Right cardiac atrium (tissue), 5 donors: ENCODE measurements around the gene AP1M2. TPM values are rescaled to one million over a fixed set of nuclear protein-coding genes. Genes with fewer than 3 reads are reported as not detected.

Experiments used
- ATAC-seq, 2 donors: fragments of 200-7000 bp; cut with Tn5 transposase; one replicate each; pipeline versions ENCODE4 v1.8.0 to v1.9.1; 2020; ENCODE audit warnings: moderate library complexity in 2 of 2, mild to moderate bottlenecking in 1 of 2
- DNase-seq, 3 donors: peaks; one replicate each; pipeline ENCODE4 v3.0.0-alpha.2; 2020
- H3K27ac ChIP-seq: one replicate; pipeline ENCODE4 v1.5.1; 2013; ENCODE audit warnings: mild to moderate bottlenecking, low read length, control low read depth, moderate library complexity
- H3K27me3 ChIP-seq: one replicate; pipeline ENCODE4 v1.6.1; 2013; ENCODE audit not compliant: control insufficient read depth, insufficient read depth
- H3K4me1 ChIP-seq: one replicate; pipeline ENCODE4 v1.6.1; 2013; ENCODE audit warnings: low read length; ENCODE audit not compliant: control insufficient read depth, insufficient read depth
- H3K4me3 ChIP-seq: one replicate; pipeline ENCODE4 v1.5.1; 2013; ENCODE audit warnings: low read length, control low read depth
- H3K9me3 ChIP-seq: one replicate; pipeline ENCODE4 v1.6.1; 2013; ENCODE audit warnings: low read length; ENCODE audit not compliant: control insufficient read depth
- WGBS: extraction: QIAGEN DNeasy Blood & Tissue Kit; methylation state at CpG from one replicate; pipeline ENCODE4 v1.1.7; 2013; 5-methylcytosine and 5-hydroxymethylcytosine counted together
- intact Hi-C, 4 donors: fragments of 100-400 bp; cut with DNase I; formaldehyde crosslinking; loops; one replicate each; pipeline versions ENCODE4 v1.11.0 to v1.14.0; 2022 to 2023
- polyA plus RNA-seq: library from polyadenylated mRNA; stranded (reverse); fragments of 200-250 nt; gene quantifications from one replicate; pipeline ENCODE4 v1.2.3, GENCODE V29; 2013
- total RNA-seq, 4 donors: library from RNA; stranded (reverse); fragmentation: NEBNext Ultra II Directional; extraction: Animal tissue kit (Norgen Biotek cat#: 25700); gene quantifications; one replicate each; pipeline ENCODE4 v1.2.1, GENCODE V29; 2021
- donor health status: healthy with polysubstance abuse.
- donor health status: DM: no; HTN: yes; CAD: no.
- donor health status: DM: no; HTN: no; CAD: no.
- donor health status: DM: no; HTN: yes; CAD: no; lungs with severe emphysema.
- donor health status: DM: yes; HTN: yes; CAD: no.

The AP1M2 gene
- total and polyA plus RNA-seq, 5 donors: 0.09 TPM; not detected in 4

DNA sequence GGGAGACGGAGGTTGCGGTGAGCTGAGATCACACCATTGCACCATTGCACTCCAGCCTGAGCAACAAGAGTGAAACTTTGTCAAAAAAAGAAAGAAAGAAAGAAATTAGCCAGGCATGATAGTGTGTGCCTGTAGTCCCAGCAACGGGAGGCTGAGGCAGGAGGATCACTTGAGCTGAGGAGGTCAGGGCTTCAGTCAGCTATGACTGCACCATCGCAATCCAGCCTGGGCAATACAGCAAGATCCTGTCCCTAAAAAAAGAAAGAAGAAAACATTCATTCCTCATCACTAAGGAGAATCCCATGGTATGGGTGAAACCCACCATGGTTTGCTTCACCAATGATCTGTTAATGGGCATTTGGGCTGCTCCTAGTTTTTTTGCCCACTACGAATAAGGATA is 13.0 kb upstream of the AP1M2 start:
- Histone ChIP-seq H3K27me3 (no peaks in the 10 kb centered on the region), H3K4me3 (no peak overlapping the region), H3K27ac (no peak overlapping the region), H3K4me1 (peaks cover 4% of the 10 kb centered on the region), H3K9me3 (no peaks in the 10 kb centered on the region)
- intact Hi-C loops: no loop called here
- DNase-seq (peak in 1 of 3 donors; percentile 1), ATAC-seq (no peak)
- WGBS: 94% methylated on average over 5 of the region's 5 CpGs

DNA sequence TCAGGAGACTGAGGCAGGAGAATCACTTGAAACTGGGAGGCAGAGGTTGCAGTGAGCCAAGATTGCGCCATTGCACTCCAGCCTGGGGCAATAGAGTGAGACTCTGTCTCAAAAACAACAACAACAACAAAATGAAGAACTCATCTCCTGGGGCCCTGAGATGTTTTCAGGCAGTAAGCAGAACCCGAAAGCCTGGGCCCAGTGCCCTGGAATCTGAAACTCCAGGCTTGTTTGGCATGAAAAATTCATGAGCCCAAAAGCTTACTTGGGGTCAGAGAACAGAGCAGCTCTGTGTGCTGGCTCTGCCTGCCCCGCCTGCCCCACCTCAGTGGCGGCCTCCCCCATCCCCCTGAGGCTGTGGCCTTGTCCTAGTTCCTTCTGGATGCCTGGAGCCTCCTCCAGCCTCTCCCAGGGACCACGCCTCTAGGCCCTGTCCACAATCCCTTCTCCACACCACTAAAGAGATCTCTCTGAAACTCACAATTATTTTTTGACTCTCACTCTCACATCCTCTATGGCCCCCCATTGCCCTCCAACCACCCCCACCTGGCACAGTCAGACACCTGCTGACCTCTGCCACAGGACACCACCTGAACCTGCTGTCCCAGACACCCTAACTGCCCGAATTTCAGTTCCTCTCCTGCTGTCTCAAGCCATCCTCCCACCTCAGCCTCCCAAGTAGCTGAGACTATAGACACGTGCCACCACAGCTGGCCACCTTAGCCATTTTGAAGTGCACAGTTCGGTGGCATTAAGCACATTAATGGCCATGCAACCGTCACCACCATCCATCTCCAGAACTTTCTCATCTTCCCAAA is 6.9 kb upstream of the AP1M2 start:
- no peaks in the 10 kb centered on the region for H3K4me1 ChIP-seq
- WGBS: 66% methylated on average over 9 of the region's 9 CpGs
- peak overlapping the region; percentile 4 for H3K27ac ChIP-seq
- H3K27me3 ChIP-seq: no peaks in the 10 kb centered on the region
- DNase-seq (peak; percentile 53 to 85 (median 78)), ATAC-seq (peak; percentile 74 to 90)
- no peak overlapping the region for H3K4me3 ChIP-seq
- intact Hi-C loops: no loop called here
- H3K9me3 ChIP-seq: no peaks in the 10 kb centered on the region

DNA sequence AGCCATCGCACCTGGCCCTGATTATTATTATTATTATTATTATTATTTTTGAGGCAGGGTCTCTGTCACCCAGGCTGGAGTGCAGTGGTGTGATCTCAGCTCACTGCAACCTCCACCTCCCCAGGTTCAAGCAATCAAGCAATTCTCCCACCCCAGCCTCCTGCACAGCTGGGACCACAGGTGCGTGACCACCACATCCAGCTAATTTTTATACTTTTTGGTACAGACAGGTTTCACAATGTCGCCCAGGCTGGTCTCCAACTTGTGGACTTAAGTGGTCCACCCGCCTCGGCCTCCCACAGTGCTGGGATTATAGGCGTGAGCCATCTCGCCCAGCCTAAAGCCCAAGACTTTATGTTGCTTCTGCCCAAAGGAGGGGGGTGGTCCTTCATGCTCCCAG is 6.0 kb upstream of the AP1M2 start:
- no peak overlapping the region for H3K27ac ChIP-seq
- intact Hi-C loops: no loop called here
- H3K4me1 ChIP-seq: no peaks in the 10 kb centered on the region
- WGBS: 92% methylated on average over 7 of the region's 7 CpGs
- no peaks in the 10 kb centered on the region for H3K27me3 ChIP-seq
- H3K9me3 ChIP-seq: no peaks in the 10 kb centered on the region
- ATAC-seq (no peak), DNase-seq (peak in 1 of 3 donors; percentile 47)
- no peak overlapping the region for H3K4me3 ChIP-seq

DNA sequence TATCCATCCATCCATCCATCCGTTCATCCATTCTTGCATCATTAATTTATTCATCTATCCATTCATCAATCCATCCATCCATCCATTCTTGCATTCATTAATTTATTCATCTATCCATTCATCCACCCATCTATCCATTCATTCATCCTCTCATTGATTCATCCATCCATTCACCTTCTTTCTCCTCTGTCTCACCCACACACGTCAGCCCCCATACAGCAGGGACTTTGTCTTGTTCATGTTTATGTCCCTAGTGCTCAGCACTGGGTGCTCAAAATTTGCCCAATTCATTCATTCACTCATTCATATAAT is 683 bp upstream of the AP1M2 start:
- DNase-seq (no peak), ATAC-seq (no peak)
- WGBS: 86% methylated on average over 2 of the region's 2 CpGs
- no peaks in the 10 kb centered on the region for H3K9me3 ChIP-seq
- no peak overlapping the region for H3K27ac ChIP-seq
- H3K4me3 ChIP-seq: no peak overlapping the region
- intact Hi-C loops: no loop called here
- no peaks in the 10 kb centered on the region for H3K27me3 ChIP-seq
- no peaks in the 10 kb centered on the region for H3K4me1 ChIP-seq

DNA sequence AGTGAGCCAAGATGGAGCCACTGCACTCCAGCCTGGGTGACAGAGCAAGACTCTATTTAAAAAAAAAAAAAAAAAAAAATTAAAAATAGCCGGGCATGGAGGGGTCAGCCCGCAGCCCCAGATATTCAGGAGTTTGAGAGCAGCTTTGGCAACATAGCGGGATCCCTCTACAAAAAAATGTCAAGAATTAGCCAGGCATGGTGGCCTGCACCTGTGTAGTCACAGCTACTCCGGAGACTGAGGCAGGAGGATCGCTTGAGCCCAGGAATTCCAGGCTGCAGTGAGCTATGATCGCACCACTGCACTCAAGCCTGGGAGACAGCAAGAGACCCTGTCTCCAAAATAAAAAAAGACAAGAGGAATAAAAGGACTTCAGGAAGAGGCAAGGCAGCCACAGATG is 716 bp downstream of the AP1M2 start:
- intact Hi-C loops: no loop called here
- no peaks in the 10 kb centered on the region for H3K4me1 ChIP-seq
- H3K27me3 ChIP-seq: no peaks in the 10 kb centered on the region
- H3K27ac ChIP-seq: no peak overlapping the region
- 81% methylated on average over 6 of the region's 6 CpGs for WGBS
- DNase-seq (peak in 1 of 3 donors; percentile 4), ATAC-seq (no peak)
- H3K4me3 ChIP-seq: no peak overlapping the region
- H3K9me3 ChIP-seq: no peaks in the 10 kb centered on the region

DNA sequence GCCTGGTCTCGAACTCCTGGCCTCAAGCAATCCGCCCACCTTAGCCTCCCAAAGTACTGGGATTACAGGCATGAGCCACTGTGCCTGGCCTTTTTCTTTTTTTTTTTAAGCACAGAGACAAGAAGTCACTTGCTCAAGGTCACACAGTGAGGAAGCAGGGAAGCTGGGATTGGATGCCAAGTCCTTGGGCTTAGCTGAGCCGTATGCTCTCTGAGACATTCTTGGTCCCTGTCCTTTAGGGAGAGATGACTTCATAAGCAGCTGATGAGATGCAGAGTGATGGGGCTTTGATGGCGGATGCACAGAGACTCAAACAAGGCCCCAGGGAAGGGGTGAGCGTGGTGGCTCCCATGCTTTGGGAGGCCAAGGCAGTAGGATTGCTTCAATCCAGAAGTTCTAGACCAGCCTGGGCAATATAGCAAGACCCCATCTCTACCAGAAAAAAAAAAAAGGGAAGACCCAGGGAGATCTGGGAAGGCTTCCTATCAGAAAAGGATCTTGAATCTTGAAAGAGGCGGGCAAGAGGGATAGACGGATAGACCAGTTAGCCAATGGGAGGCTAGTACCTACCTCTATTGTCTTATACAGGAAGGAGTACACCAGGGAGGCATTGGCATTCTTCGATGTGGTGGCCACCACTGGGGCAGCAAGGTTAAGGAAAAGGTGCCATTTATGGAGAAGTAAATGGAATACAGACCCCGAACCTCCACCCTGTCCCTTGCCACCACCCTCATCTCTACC is 3.9 kb downstream of the AP1M2 start:
- no peaks in the 10 kb centered on the region for H3K9me3 ChIP-seq
- H3K4me1 ChIP-seq: no peaks in the 10 kb centered on the region
- no peak overlapping the region for H3K27ac ChIP-seq
- ATAC-seq (no peak), DNase-seq (no peak)
- WGBS: 78% methylated on average over 9 of the region's 9 CpGs
- no peaks in the 10 kb centered on the region for H3K27me3 ChIP-seq
- no peak overlapping the region for H3K4me3 ChIP-seq
- intact Hi-C loops: loop anchor here in 2 of 4 donors (5.0 kb wide), 2 partner anchors 114 to 119 kb away; partner anchors contain the start of gene QTRT1 (in 1 of the 2)

DNA sequence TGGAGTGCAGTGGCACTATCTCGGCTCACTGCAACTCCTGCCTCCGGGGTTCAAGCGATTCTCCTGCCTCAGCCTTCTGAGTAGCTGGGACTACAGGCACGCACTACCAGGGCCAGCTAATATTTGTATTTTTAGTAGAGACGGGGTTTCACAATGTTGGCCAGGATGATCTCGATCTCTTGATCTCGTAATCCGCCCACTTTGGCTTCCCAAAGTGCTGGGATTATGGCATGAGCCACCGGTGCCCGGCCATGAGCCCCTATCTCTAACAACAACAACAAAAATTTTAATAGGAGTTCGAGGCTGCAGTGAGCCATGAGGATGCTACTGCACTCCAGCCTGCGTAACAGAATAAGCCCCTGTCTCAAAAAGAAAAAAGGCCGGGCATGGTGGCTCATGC is 5.0 kb downstream of the AP1M2 start:
- ATAC-seq: no peak
- intact Hi-C loops: loop anchor here in 2 of 4 donors (5.0 kb wide), 2 partner anchors 115 to 120 kb away; partner anchors contain the start of gene QTRT1 (in 1 of the 2)
- no peaks in the 10 kb centered on the region for H3K27me3 ChIP-seq
- WGBS: 87% methylated on average over 13 of the region's 13 CpGs
- H3K4me1 ChIP-seq: no peaks in the 10 kb centered on the region
- H3K4me3 ChIP-seq: no peak overlapping the region
- peak in 1 of 3 donors; percentile 10 for DNase-seq
- H3K27ac ChIP-seq: no peak overlapping the region
- no peaks in the 10 kb centered on the region for H3K9me3 ChIP-seq

DNA sequence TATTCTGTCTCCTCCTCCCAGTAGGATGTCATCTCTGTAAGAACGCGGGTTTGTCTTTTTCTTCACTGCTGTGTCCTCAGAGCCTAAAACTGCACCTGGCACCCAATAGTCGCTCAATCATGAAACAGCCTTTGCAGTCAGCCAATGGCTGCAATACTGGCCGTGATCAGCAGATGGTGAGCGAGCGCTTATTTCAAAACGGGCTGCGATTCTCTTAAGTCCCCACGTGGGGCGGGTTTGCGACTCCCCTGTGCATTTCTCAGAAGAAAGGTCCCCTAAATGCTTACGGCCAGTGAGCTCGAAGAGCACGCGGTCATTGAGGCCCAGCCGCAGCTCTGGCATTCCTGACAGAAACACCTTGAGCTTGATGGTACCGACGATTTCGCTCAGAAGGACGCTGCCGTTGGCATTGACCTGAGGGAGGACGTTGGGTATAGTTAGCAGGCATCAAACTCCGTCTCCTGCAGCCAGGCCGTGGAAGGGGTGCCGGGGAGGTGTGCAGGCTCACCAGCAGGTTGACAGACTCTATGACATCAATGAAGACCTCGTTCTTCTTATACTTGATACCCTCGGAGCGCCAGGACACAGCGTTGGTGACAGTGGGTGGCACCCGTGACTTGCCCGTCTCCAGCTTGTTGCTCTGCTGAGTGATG is 6.0 kb downstream of the AP1M2 start:
- no peaks in the 10 kb centered on the region for H3K27me3 ChIP-seq
- H3K27ac ChIP-seq: no peak overlapping the region
- DNase-seq (peak; percentile 86 to 96 (median 93)), ATAC-seq (peak; percentile 83 to 84)
- H3K9me3 ChIP-seq: no peaks in the 10 kb centered on the region
- intact Hi-C loops: loop anchor here (1.0 to 5.0 kb wide), 5 partner anchors 63 to 121 kb away; partner anchors contain the start of gene QTRT1 (in 1 of the 4)
- H3K4me1 ChIP-seq: no peaks in the 10 kb centered on the region
- H3K4me3 ChIP-seq: no peak overlapping the region
- 22% methylated on average over 31 of the region's 31 CpGs for WGBS

DNA sequence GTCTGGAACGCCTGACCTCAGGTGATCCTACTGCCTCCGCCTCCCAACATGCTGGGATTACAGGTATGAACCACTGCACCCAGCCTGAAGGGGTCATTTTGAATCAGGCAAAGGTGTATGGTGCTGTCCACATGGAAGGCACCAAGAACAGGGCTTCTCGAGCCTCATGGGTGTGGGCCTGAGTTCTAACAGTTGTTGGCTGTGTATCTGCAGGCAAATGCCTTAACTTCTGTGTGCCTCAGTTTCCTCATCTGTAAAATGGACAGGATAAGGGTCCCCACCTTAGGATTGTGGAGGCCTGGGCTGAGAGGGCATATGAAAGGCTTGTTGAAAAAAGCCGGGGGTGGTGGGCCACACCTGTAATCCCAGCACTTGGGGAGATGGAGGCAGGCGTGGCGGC is 9.2 kb downstream of the AP1M2 start:
- peak in 1 of 3 donors; percentile 3 for DNase-seq
- Histone ChIP-seq H3K27ac (no peak overlapping the region), H3K4me1 (no peaks in the 10 kb centered on the region), H3K27me3 (no peaks in the 10 kb centered on the region), H3K9me3 (no peaks in the 10 kb centered on the region), H3K4me3 (no peak overlapping the region)
- intact Hi-C loops: loop anchor here in 1 of 4 donors (10.0 kb wide), 1 partner anchor 73 kb away; the partner anchor contains the start of gene KEAP1
- WGBS: 81% methylated on average over 6 of the region's 6 CpGs
- no peak for ATAC-seq

DNA sequence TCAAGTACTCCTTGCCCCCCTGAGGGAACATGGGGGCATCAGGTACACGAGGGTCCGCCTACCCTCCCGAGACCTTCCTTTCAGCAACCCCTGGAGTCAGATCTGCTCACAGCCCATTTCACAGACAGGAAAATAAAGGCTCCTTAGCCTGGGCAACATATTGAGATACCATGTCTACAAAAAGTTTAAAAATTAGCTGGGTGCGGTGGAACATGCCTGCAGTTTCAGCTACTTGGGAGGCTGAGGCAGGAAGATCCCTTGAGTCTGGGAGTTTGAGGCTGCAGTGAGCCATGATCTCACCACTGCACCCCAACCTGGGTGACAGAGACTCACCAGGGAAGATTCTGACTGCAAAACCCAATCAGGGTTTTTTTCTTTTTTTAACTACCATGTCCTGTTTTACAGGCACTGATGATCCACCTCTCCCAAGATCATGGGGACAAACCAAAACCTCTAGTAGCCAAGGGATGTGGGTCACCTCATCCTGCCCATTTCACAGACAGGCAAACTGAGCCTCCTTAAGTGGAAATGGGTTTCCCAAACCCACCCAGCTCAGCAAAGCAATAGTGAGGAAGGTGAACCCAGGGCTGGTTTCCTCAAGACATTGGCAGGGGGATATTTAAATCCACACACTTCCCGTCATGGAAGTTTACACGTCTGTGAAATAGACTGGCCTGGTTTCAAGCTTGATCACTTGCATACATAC is 11.9 kb downstream of the AP1M2 start:
- no peak for ATAC-seq
- Histone ChIP-seq H3K9me3 (no peaks in the 10 kb centered on the region), H3K4me1 (no peaks in the 10 kb centered on the region), H3K4me3 (no peak overlapping the region), H3K27me3 (no peaks in the 10 kb centered on the region), H3K27ac (no peak overlapping the region)
- WGBS: 81% methylated on average over 6 of the region's 6 CpGs
- intact Hi-C loops: loop anchor here in 1 of 4 donors (10.0 kb wide), 1 partner anchor 70 kb away; the partner anchor contains the start of gene KEAP1
- DNase-seq: no peak
